Calu3 (cell line): ENCODE measurements around the gene NDUFA7. TPM values are rescaled to one million over a fixed set of nuclear protein-coding genes. Genes with fewer than 3 reads are reported as not detected.

Experiments used
- BruUV-seq: library from RNA; stranded (reverse); fragments of 400-500 nt; replicated peaks from 2 replicates; lab custom pipeline; 2021; lab: Mats Ljungman, UMichigan
- CTCF ChIA-PET: fragments of 300-600 bp; sonication (Branson Sonifier 250); formaldehyde crosslinking; loops from one replicate; lab custom pipeline; 2022; ENCODE audit warnings: antibody characterized with exemption; lab: Charles Lee
- DNase-seq: peaks from one replicate; pipeline ENCODE4 v3.0.0; 2022
- H3K27ac Mint-ChIP-seq: one replicate; pipeline ENCODE4 v1.8.0; 2022; ENCODE audit warnings: mixed read lengths; ENCODE audit not compliant: unreplicated experiment
- H3K27me3 Mint-ChIP-seq: one replicate; pipeline ENCODE4 v1.8.0; 2022; ENCODE audit warnings: mixed read lengths; ENCODE audit not compliant: unreplicated experiment
- H3K36me3 Mint-ChIP-seq: one replicate; pipeline ENCODE4 v1.8.0; 2022; ENCODE audit warnings: mild to moderate bottlenecking, moderate library complexity, mixed read lengths; ENCODE audit not compliant: insufficient read depth, unreplicated experiment
- H3K4me1 Mint-ChIP-seq: one replicate; pipeline ENCODE4 v1.8.0; 2022; ENCODE audit warnings: mild to moderate bottlenecking, low read depth, mixed read lengths; ENCODE audit not compliant: unreplicated experiment
- H3K4me3 Mint-ChIP-seq: one replicate; pipeline ENCODE4 v1.8.0; 2022; ENCODE audit warnings: mild to moderate bottlenecking, low read depth, moderate library complexity, mixed read lengths; ENCODE audit not compliant: unreplicated experiment
- H3K9me3 Mint-ChIP-seq: one replicate; pipeline ENCODE4 v1.8.0; 2022; ENCODE audit warnings: low read depth, mixed read lengths; ENCODE audit not compliant: unreplicated experiment
- intact Hi-C: fragments of 100-400 bp; cut with micrococcal nuclease; formaldehyde crosslinking; loops from one replicate; pipeline ENCODE4 v1.10.0; 2022; ENCODE audit not compliant: unreplicated experiment
- total RNA-seq: library from RNA; stranded (reverse); gene quantifications from 2 replicates; pipeline ENCODE4 v1.2.3, GENCODE V29; 2022
- TF ChIP-seq, protein P1 (sequence below): fragments of 200-600 bp; IDR thresholded peaks from one replicate; pipeline ENCODE4 v1.8.0; 2022; ENCODE audit warnings: antibody characterized with exemption; ENCODE audit not compliant: unreplicated experiment

The NDUFA7 gene
- total RNA-seq, 1 experiment from 2014 or later: 38.2 TPM

- intact Hi-C loops: loop anchor here (10.0 kb wide), 1 partner anchor 53 kb away; no protein-coding TSS in a partner anchor
- no peaks in the 10 kb centered on the region for H3K36me3 Mint-ChIP-seq
- no peaks in the 10 kb centered on the region for H3K27me3 Mint-ChIP-seq
- H3K4me3 Mint-ChIP-seq: no peak overlapping the region
- TF ChIP-seq, protein P1, sequence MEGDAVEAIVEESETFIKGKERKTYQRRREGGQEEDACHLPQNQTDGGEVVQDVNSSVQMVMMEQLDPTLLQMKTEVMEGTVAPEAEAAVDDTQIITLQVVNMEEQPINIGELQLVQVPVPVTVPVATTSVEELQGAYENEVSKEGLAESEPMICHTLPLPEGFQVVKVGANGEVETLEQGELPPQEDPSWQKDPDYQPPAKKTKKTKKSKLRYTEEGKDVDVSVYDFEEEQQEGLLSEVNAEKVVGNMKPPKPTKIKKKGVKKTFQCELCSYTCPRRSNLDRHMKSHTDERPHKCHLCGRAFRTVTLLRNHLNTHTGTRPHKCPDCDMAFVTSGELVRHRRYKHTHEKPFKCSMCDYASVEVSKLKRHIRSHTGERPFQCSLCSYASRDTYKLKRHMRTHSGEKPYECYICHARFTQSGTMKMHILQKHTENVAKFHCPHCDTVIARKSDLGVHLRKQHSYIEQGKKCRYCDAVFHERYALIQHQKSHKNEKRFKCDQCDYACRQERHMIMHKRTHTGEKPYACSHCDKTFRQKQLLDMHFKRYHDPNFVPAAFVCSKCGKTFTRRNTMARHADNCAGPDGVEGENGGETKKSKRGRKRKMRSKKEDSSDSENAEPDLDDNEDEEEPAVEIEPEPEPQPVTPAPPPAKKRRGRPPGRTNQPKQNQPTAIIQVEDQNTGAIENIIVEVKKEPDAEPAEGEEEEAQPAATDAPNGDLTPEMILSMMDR: no peak
- CTCF ChIA-PET: no interaction called here
- no peaks in the 10 kb centered on the region for H3K9me3 Mint-ChIP-seq
- DNase-seq: no peak
- no peaks in the 10 kb centered on the region for H3K4me1 Mint-ChIP-seq
- no TSS peak for BruUV-seq
- H3K27ac Mint-ChIP-seq: no peak overlapping the region
Measured at GRCh38 chr19:8261347-8261746, 59.8 kb downstream of the NDUFA7 start.

Other genes starting within 250 kb of the NDUFA7 start
- 0.54 TPM in 1 of 2 replicates, not detected in the other for gene FBN3, start 171.8 kb downstream of the NDUFA7 start, total RNA-seq
- gene CERS4, start 112.0 kb downstream of the NDUFA7 start, total RNA-seq: 10.1 and 13.4 TPM in 2 replicates
- 54.0 and 54.9 TPM in 2 replicates for gene CD320, start 13.0 kb downstream of the NDUFA7 start, total RNA-seq
- gene RPS28, start 121 bp upstream of the NDUFA7 start, total RNA-seq: 565 and 595 TPM in 2 replicates
- 0.17 TPM in 1 of 2 replicates, not detected in the other for gene KANK3, start 21.9 kb upstream of the NDUFA7 start, total RNA-seq
- 0.97 and 1.6 TPM in 2 replicates for gene ANGPTL4, start 42.8 kb upstream of the NDUFA7 start, total RNA-seq
- gene RAB11B, start 69.0 kb upstream of the NDUFA7 start, total RNA-seq: 57.5 and 75.1 TPM in 2 replicates
- 10.1 and 12.8 TPM in 2 replicates for gene MARCHF2, start 91.9 kb upstream of the NDUFA7 start, total RNA-seq
- gene HNRNPM, start 123.6 kb upstream of the NDUFA7 start, total RNA-seq: 186 and 204 TPM in 2 replicates
- gene PRAM1, start 181.3 kb upstream of the NDUFA7 start, total RNA-seq: 0.47 TPM in 1 of 2 replicates, not detected in the other
- gene ZNF414, start 192.8 kb upstream of the NDUFA7 start, total RNA-seq: 8.7 and 11.8 TPM in 2 replicates